IMR-90 (cell line): ENCODE results near the gene MBLAC2. TPM values are rescaled to one million over a fixed set of nuclear protein-coding genes. Genes with fewer than 3 reads are reported as not detected.

Experiments used
- ATAC-seq: fragments of 200-7000 bp; cut with Tn5 transposase; 2 replicates; pipeline ENCODE4 v1.9.1; 2020; ENCODE audit warnings: low read depth, mild to moderate bottlenecking, moderate library complexity
- BruUV-seq: library from RNA; stranded (reverse); fragments of 400-500 nt; replicated peaks from 2 replicates; lab custom pipeline; 2021; lab: Mats Ljungman, UMichigan
- CTCF ChIA-PET: fragments of 300-600 bp; formaldehyde crosslinking; extraction: SDS; loops from one replicate; lab custom pipeline; 2021; ENCODE audit warnings: antibody characterized with exemption; lab: Yijun Ruan, JAX
- POLR2A ChIA-PET: fragments of 300-600 bp; sonication (Branson Sonifier 250); formaldehyde crosslinking; loops from one replicate; lab custom pipeline; 2022; ENCODE audit warnings: antibody characterized with exemption; ENCODE audit not compliant: unreplicated experiment; lab: Charles Lee
- DNase-seq: peaks from one replicate; pipeline ENCODE4 v3.0.0; 2013
- H2AFZ ChIP-seq: replicated peaks from 2 replicates; pipeline ENCODE3; 2013; ENCODE audit warnings: low read length, mild to moderate bottlenecking; ENCODE audit not compliant: poor library complexity
- H2AK5ac ChIP-seq: 2 replicates; pipeline ENCODE4 v1.6.1; 2013; ENCODE audit warnings: low read depth, low read length, inconsistent platforms
- H2AK9ac ChIP-seq: replicated peaks from 2 replicates; pipeline ENCODE3; 2013; ENCODE audit warnings: mild to moderate bottlenecking, low read depth, low read length, moderate library complexity; ENCODE audit not compliant: poor library complexity
- H2BK120ac ChIP-seq: 2 replicates; pipeline ENCODE4 v1.6.1; 2013; ENCODE audit warnings: low read depth, low read length, inconsistent platforms
- H2BK15ac ChIP-seq: 3 replicates; pipeline ENCODE4 v1.6.1; 2013; ENCODE audit warnings: low read depth, low read length, inconsistent platforms
- H2BK20ac ChIP-seq: 2 replicates; pipeline ENCODE4 v1.6.1; 2013; ENCODE audit warnings: low read depth, mild to moderate bottlenecking, inconsistent platforms, low read length, moderate library complexity
- H2BK5ac ChIP-seq: 2 replicates; pipeline ENCODE4 v1.6.1; 2013; ENCODE audit warnings: mild to moderate bottlenecking, low read depth, low read length, inconsistent platforms; ENCODE audit not compliant: poor library complexity, severe bottlenecking
- H3K14ac ChIP-seq: replicated peaks from 2 replicates; pipeline ENCODE4 v1.6.1; 2013; ENCODE audit warnings: low read depth, low read length, inconsistent platforms
- H3K18ac ChIP-seq: 2 replicates; pipeline ENCODE4 v1.6.1; 2013; ENCODE audit warnings: low read depth, low read length, control low read depth
- H3K23ac ChIP-seq: 2 replicates; pipeline ENCODE4 v1.6.1; 2013; ENCODE audit warnings: low read depth, low read length, inconsistent platforms
- H3K27ac ChIP-seq: 2 replicates; pipeline ENCODE4 v1.5.1; 2013; ENCODE audit warnings: mild to moderate bottlenecking, control low read depth, low read length; ENCODE audit not compliant: insufficient read depth
- H3K27me3 ChIP-seq: 2 replicates; pipeline ENCODE4 v1.6.1; 2013; ENCODE audit warnings: low read length; ENCODE audit not compliant: control insufficient read depth, insufficient read depth
- H3K36me3 ChIP-seq: 2 replicates; pipeline ENCODE4 v1.6.1; 2013; ENCODE audit warnings: low read length, mixed read lengths; ENCODE audit not compliant: control insufficient read depth, insufficient read depth
- H3K4ac ChIP-seq: 2 replicates; pipeline ENCODE4 v1.6.1; 2013; ENCODE audit warnings: low read depth, low read length, inconsistent platforms
- H3K4me1 ChIP-seq: 2 replicates; pipeline ENCODE4 v1.6.1; 2013; ENCODE audit warnings: low read length, mixed read lengths; ENCODE audit not compliant: control insufficient read depth, insufficient read depth
- H3K4me2 ChIP-seq: 2 replicates; pipeline ENCODE4 v1.6.1; 2013; ENCODE audit warnings: low read depth, mild to moderate bottlenecking, control low read depth, low read length, moderate library complexity
- H3K4me3 ChIP-seq: 2 replicates; pipeline ENCODE4 v1.5.1; 2013; ENCODE audit warnings: low read depth, mild to moderate bottlenecking, control low read depth, low read length, moderate library complexity; ENCODE audit not compliant: insufficient read depth
- H3K56ac ChIP-seq: 2 replicates; pipeline ENCODE4 v1.6.1; 2013; ENCODE audit warnings: low read length, inconsistent platforms; ENCODE audit not compliant: insufficient read depth; ENCODE audit errors: extremely low read depth
- H3K79me1 ChIP-seq, 2 experiments: 2 replicates each; pipeline ENCODE4 v1.6.1; 2013; ENCODE audit warnings: low read length in 2 of 2, inconsistent platforms in 1 of 2, low read depth in 1 of 2
- H3K9ac ChIP-seq: 2 replicates; pipeline ENCODE4 v1.6.1; 2013; ENCODE audit warnings: low read depth, low read length, control low read depth
- H3K9me1 ChIP-seq: 2 replicates; pipeline ENCODE4 v1.6.1; 2013; ENCODE audit warnings: low read length, inconsistent platforms; ENCODE audit not compliant: insufficient read depth
- H3K9me3 ChIP-seq: 2 replicates; pipeline ENCODE4 v1.6.1; 2013; ENCODE audit warnings: low read length; ENCODE audit not compliant: control insufficient read depth, insufficient read depth
- H4K20me1 ChIP-seq: 2 replicates; pipeline ENCODE4 v1.6.1; 2013; ENCODE audit warnings: low read length, inconsistent platforms; ENCODE audit not compliant: insufficient read depth
- H4K5ac ChIP-seq: 2 replicates; pipeline ENCODE4 v1.6.1; 2013; ENCODE audit warnings: mild to moderate bottlenecking, low read depth, low read length, control low read depth
- H4K8ac ChIP-seq, 2 experiments: 2 replicates each; pipeline ENCODE4 v1.6.1; 2013; ENCODE audit warnings: low read depth in 2 of 2, low read length in 2 of 2, control low read depth in 1 of 2, inconsistent platforms in 1 of 2
- H4K91ac ChIP-seq: 2 replicates; pipeline ENCODE4 v1.6.1; 2013; ENCODE audit warnings: low read depth, low read length, inconsistent platforms; ENCODE audit not compliant: insufficient read depth
- CEBPB ChIP-seq: IDR thresholded peaks from 2 replicates; pipeline ENCODE4 v1.6.1; 2012; ENCODE audit warnings: low read depth, low read length, improper control_type of control experiment
- MAZ ChIP-seq: IDR thresholded peaks from 2 replicates; pipeline ENCODE4 v1.6.1; 2012; ENCODE audit warnings: low read depth, mild to moderate bottlenecking, low read length, improper control_type of control experiment, moderate library complexity, borderline replicate concordance
- NFE2L2 ChIP-seq: fragments of 150-350 bp; IDR thresholded peaks from 2 replicates; pipeline ENCODE4 v1.6.1; 2016; ENCODE audit warnings: low read depth, mild to moderate bottlenecking, low read length
- RAD21 ChIP-seq: IDR thresholded peaks from 2 replicates; pipeline ENCODE4 v1.6.1; 2012; ENCODE audit warnings: low read length, improper control_type of control experiment
- SMC3 ChIP-seq: fragments of 150-350 bp; IDR thresholded peaks from 2 replicates; pipeline ENCODE4 v1.6.1; 2016; ENCODE audit warnings: low read depth, mild to moderate bottlenecking, antibody characterized with exemption, low read length, moderate library complexity
- WGBS, 2 experiments: methylation state at CpG; one replicate each; pipeline versions ENCODE4 v1.1.5 to v1.1.7; 2013; ENCODE audit warnings: missing lambda C conversion rate in 2 of 2; ENCODE audit not compliant: insufficient read length in 1 of 2; ENCODE audit errors: extremely low coverage in 2 of 2; 5-methylcytosine and 5-hydroxymethylcytosine counted together
- dilution Hi-C: fragments of 300-500 bp; cut with HindIII; formaldehyde crosslinking; loops from one replicate; pipeline ENCODE4 v1.14.3; 2018; ENCODE audit warnings: low sequenced_read_pairs; ENCODE audit not compliant: unreplicated experiment
- in situ Hi-C: fragments of 300-500 bp; cut with MboI; formaldehyde crosslinking; loops from 3 replicates; pipeline ENCODE4 v1.14.3; 2019; ENCODE audit warnings: low sequenced_read_pairs, inconsistent platforms, mixed read lengths
- intact Hi-C: fragments of 100-400 bp; cut with micrococcal nuclease; formaldehyde crosslinking; loops from 2 replicates; pipeline ENCODE4 v1.10.0; 2022
- polyA plus RNA-seq, 3 experiments: library from polyadenylated mRNA; depleted of rRNA; stranded (reverse); fragments of >200 nt; gene quantifications; 2 replicates each; pipeline ENCODE4 v1.2.3, GENCODE V29; 2012; ENCODE audit warnings: low replicate concordance in 1 of 3
- total RNA-seq: library from RNA; depleted of rRNA; stranded (reverse); fragments of >200 nt; gene quantifications from 2 replicates; pipeline ENCODE4 v1.2.3, GENCODE V29; 2012
- TF ChIP-seq, protein P1 (sequence below): fragments of 150-350 bp; IDR thresholded peaks from 2 replicates; pipeline ENCODE4 v1.6.1; 2016; ENCODE audit warnings: low read depth, mild to moderate bottlenecking, low read length, moderate library complexity, borderline replicate concordance

The MBLAC2 gene
- total and polyA plus RNA-seq, 2 of the 4 experiments (the other 2 are of a cell fraction), result 3.0 to 3.2 TPM

DNA sequence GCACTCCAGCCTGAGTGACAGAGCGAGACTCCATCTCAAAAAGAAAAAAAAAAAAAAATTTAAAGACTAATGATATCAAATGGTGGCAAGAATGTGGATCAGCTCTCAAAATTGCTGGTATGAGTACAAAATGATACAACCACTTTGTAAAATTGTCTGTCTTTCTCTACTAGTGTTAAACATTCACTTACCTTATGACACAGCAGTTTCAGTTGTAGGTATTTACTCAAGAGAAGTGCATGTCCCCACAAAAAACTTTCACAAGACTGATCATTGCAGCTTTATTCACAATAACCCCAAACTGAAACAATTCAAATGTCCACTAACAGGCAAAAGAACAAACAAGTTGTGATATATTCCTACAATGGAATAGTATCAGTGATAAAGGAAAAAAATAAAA, 50.3 kb downstream of the MBLAC2 start:
- in situ Hi-C loops, result no loop called here
- Histone ChIP-seq H3K23ac (no peak overlapping the region), H4K20me1 (no peaks in the 10 kb centered on the region), H3K9ac (no peak overlapping the region), H2AK9ac (no peak overlapping the region), H3K79me1 (no peaks in the 10 kb centered on the region), H3K4me1 (no peaks in the 10 kb centered on the region), H2BK120ac (no peak overlapping the region), H2BK20ac (no peak overlapping the region), H4K8ac (no peak overlapping the region), H4K91ac (no peak overlapping the region), H3K27ac (no peak overlapping the region), H3K36me3 (no peaks in the 10 kb centered on the region), H3K9me3 (no peaks in the 10 kb centered on the region), H3K56ac (no peak overlapping the region), H3K18ac (no peak overlapping the region), H3K4me2 (no peak overlapping the region), H4K5ac (no peak overlapping the region), H3K14ac (no peak overlapping the region), H2AFZ (no peak overlapping the region), H2BK5ac (no peak overlapping the region), H3K4me3 (no peak overlapping the region), H3K4ac (no peak overlapping the region), H3K27me3 (peaks cover 3% of the 10 kb centered on the region), H2AK5ac (no peak overlapping the region), H3K9me1 (no peaks in the 10 kb centered on the region), H2BK15ac (no peak overlapping the region)
- no TSS peak for BruUV-seq
- dilution Hi-C loops, result no loop called here
- ATAC-seq (no peak), DNase-seq (no peak)
- POLR2A ChIA-PET, result no interaction called here
- no peak for TF ChIP-seq MAZ
- no peak for TF ChIP-seq NFE2L2
- no peak for TF ChIP-seq CEBPB
- TF ChIP-seq RAD21, result no peak
- TF ChIP-seq, protein P1, sequence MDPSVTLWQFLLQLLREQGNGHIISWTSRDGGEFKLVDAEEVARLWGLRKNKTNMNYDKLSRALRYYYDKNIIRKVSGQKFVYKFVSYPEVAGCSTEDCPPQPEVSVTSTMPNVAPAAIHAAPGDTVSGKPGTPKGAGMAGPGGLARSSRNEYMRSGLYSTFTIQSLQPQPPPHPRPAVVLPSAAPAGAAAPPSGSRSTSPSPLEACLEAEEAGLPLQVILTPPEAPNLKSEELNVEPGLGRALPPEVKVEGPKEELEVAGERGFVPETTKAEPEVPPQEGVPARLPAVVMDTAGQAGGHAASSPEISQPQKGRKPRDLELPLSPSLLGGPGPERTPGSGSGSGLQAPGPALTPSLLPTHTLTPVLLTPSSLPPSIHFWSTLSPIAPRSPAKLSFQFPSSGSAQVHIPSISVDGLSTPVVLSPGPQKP, result no peak
- TF ChIP-seq SMC3, result no peak
- WGBS, 2 experiments, result no CpG with 5 or more reads among the region's 1 CpG
- CTCF ChIA-PET, result interaction anchor here (0.6 kb wide), 1 partner anchor 73 kb away, joined by 3 read pairs; no protein-coding TSS in a partner anchor
- intact Hi-C loops, result no loop called here
